Stimulated activated CD8-positive, alpha-beta memory T cell treated with anti-CD3 and anti-CD28 coated beads, Interleukin-15, amount 100 ng/mL, for 1 hour (primary cell): Measurements from ENCODE around the gene RAC3.

Source experiments
- DNase-seq: peaks from one replicate; pipeline ENCODE4 v3.0.0-alpha.2; 2020; ENCODE audit warnings: low read depth

The RAC3 gene

GRCh38 chr17:81999587-81999975 lies 31.9 kb upstream of the RAC3 start:
- DNase-seq, result no peak

GRCh38 chr17:81999976-82000802 lies 31.3 kb upstream of the RAC3 start:
- DNase-seq, result no peak

- no peak for DNase-seq
Measured at GRCh38 chr17:82000803-82001570, 30.5 kb upstream of the RAC3 start.

- DNase-seq, result no peak
Measured at GRCh38 chr17:82001571-82002056, 29.9 kb upstream of the RAC3 start.

- no peak for DNase-seq
Measured at GRCh38 chr17:82003411-82004381, 27.8 kb upstream of the RAC3 start.

- DNase-seq, result no peak
Measured at GRCh38 chr17:82004517-82005455, 26.7 kb upstream of the RAC3 start.

- no peak for DNase-seq
Measured at GRCh38 chr17:82005701-82006348, 25.7 kb upstream of the RAC3 start.

- DNase-seq, result no peak
Measured at GRCh38 chr17:82006468-82007227, 24.8 kb upstream of the RAC3 start.

GRCh38 chr17:82007228-82007494 lies 24.3 kb upstream of the RAC3 start:
- no peak for DNase-seq

GRCh38 chr17:82007495-82008257 lies 23.8 kb upstream of the RAC3 start:
- DNase-seq, result no peak

GRCh38 chr17:82008258-82008940 lies 23.1 kb upstream of the RAC3 start:
- no peak for DNase-seq

- no peak for DNase-seq
Measured at GRCh38 chr17:82008941-82009405, 22.5 kb upstream of the RAC3 start.

GRCh38 chr17:82009413-82009812 lies 22.1 kb upstream of the RAC3 start:
- DNase-seq, result no peak

- no peak for DNase-seq
Measured at GRCh38 chr17:82010575-82011525, 20.6 kb upstream of the RAC3 start.

GRCh38 chr17:82011617-82012187 lies 19.8 kb upstream of the RAC3 start:
- DNase-seq, result no peak

GRCh38 chr17:82012261-82012639 lies 19.2 kb upstream of the RAC3 start:
- no peak for DNase-seq
